ES-I3 (cell line): ENCODE results near the gene PIGT.
A peak's percentile ranks its signal among the peaks of the same experiment; 100 is the strongest.

Experiments
- H3K36me3 ChIP-seq: 2 replicates; pipeline ENCODE4 v1.6.1; 2013; ENCODE audit warnings: mild to moderate bottlenecking, low read length, control low read depth, moderate library complexity; ENCODE audit not compliant: insufficient read depth
- H3K4me1 ChIP-seq: 2 replicates; pipeline ENCODE4 v1.6.1; 2013; ENCODE audit warnings: mild to moderate bottlenecking, control low read depth, low read length; ENCODE audit not compliant: insufficient read depth
- H3K9ac ChIP-seq: 2 replicates; pipeline ENCODE4 v1.6.1; 2013; ENCODE audit warnings: low read depth, mild to moderate bottlenecking, low read length, moderate library complexity
- H3K9me3 ChIP-seq: 2 replicates; pipeline ENCODE4 v1.6.1; 2013; ENCODE audit warnings: mild to moderate bottlenecking, low read length, moderate library complexity; ENCODE audit not compliant: control insufficient read depth, insufficient read depth

PIGT gene

DNA sequence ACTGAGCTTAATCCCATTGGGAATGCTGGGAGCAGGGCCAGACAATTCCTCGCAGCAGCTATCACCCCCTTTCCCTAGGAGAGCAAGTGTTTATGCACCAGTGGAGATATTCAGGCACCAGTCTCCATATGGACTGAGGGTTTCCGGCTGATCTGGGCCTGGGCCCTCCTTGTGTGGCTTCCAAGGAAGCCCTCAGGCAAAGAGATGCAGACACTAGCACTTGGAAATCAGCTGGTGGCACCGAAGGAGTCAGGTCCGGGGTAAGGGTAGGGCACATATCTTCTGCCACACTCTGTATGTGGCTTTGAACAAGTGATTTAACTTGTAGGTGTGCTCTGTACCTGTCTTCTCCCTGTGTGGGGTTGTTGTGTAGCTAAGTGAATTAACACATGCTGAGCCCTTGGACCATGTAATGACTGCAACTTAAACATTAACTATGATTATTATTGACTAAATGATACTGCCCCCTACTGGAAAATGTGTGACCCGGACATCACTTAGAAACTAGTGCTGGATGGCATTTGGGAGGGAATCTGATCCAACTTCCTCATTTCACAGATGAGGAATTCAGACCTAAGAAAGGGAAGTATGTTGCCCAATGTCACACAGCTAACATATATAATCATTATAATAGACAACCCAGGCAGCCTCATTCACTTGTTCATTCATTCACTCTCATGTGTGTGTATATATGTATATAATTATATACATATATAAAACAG lies 34.3 kb downstream of the PIGT start:
- Histone ChIP-seq H3K9me3 (no peaks in the 10 kb centered on the region), H3K36me3 (no peaks in the 10 kb centered on the region), H3K4me1 (no peaks in the 10 kb centered on the region), H3K9ac (no peak overlapping the region)

GRCh38 chr20:45452238-45452637 lies 36.3 kb downstream of the PIGT start:
- H3K4me1 ChIP-seq: no peaks in the 10 kb centered on the region
- H3K36me3 ChIP-seq: no peaks in the 10 kb centered on the region
- H3K9me3 ChIP-seq: no peaks in the 10 kb centered on the region
- no peak overlapping the region for H3K9ac ChIP-seq

- no peaks in the 10 kb centered on the region for H3K9me3 ChIP-seq
- no peaks in the 10 kb centered on the region for H3K36me3 ChIP-seq
- no peaks in the 10 kb centered on the region for H3K4me1 ChIP-seq
- H3K9ac ChIP-seq: no peak overlapping the region
Observed at GRCh38 chr20:45452772-45453691, 37.1 kb downstream of the PIGT start.

GRCh38 chr20:45456632-45457031 lies 40.7 kb downstream of the PIGT start:
- H3K9ac ChIP-seq: no peak overlapping the region
- no peaks in the 10 kb centered on the region for H3K9me3 ChIP-seq
- no peaks in the 10 kb centered on the region for H3K36me3 ChIP-seq
- no peaks in the 10 kb centered on the region for H3K4me1 ChIP-seq

DNA sequence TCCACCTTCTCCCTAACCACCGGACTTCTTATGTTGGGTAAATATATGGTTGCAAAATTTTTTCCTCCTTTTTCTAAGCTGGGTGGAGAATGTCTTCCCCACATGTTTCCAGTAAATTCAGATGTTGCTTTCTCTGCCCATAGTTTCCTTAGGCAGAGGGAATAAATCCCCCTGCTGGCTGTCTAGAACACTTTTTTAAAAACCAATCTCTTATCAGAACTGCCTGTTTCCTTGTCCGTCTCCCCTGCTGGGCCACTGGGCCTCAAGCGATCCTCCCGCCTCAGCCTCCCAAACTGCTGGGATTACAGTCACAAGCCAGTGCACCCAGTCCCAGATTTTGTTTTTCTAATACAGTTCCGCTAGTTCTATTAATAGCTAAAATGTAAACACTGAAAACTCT lies 43.7 kb downstream of the PIGT start:
- Histone ChIP-seq H3K4me1 (no peaks in the 10 kb centered on the region), H3K9me3 (no peaks in the 10 kb centered on the region), H3K9ac (no peak overlapping the region), H3K36me3 (no peaks in the 10 kb centered on the region)

DNA sequence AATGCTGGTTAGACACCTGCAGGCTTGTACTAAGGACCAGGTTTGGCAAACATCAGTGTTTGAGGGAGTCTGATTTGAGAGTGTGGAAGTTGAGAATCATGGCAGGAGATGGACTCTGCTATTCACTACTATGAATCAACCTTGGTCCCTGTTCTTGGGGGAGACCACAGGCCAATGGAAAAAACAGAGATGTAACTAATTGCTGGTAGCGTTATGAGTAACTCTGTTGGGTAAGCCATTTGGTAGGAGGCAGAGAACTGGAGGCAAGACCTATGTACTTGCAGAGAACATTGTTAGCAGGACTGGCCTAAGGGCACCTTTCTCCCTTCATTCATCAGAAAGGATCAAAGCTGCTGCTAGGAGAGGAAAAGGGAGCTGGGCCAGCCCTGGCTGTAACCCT lies 45.3 kb downstream of the PIGT start:
- H3K9me3 ChIP-seq: no peaks in the 10 kb centered on the region

GRCh38 chr20:45462711-45463509 lies 47.0 kb downstream of the PIGT start:
- Histone ChIP-seq H3K4me1 (peaks cover under 1% of the 10 kb centered on the region; the same call in 1 of the 2 replicates), H3K9me3 (no peaks in the 10 kb centered on the region), H3K9ac (no peak overlapping the region), H3K36me3 (no peaks in the 10 kb centered on the region)

More for the DNA sequence above, 45.3 kb downstream of the PIGT start:
- Histone ChIP-seq H3K4me1 (no peaks in the 10 kb centered on the region), H3K36me3 (no peaks in the 10 kb centered on the region), H3K9ac (no peak overlapping the region)

DNA sequence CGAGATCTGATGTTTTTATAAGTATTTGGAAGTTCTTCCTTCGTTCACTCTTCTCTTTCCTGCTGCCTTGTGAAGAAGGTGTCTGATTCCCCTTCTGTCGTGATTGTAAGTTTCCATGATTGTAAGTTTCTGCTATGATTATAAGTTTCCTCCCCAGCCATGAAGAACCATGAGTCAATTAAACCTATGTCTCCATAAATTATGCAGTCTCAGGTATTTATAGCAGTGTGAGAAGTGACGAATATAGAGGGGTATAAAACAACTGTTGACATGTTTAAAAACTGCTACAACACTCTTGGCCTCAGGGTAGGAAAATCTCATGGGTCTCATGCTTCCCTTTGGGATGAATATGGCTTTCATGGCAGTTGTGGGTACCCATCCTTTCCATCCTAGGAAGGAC lies 47.8 kb downstream of the PIGT start:
- Histone ChIP-seq H3K4me1 (peaks cover 9% of the 10 kb centered on the region), H3K9ac (no peak overlapping the region), H3K36me3 (no peaks in the 10 kb centered on the region), H3K9me3 (no peaks in the 10 kb centered on the region)

- Histone ChIP-seq H3K9me3 (no peaks in the 10 kb centered on the region), H3K9ac (no peak overlapping the region), H3K4me1 (peaks cover 13% of the 10 kb centered on the region), H3K36me3 (no peaks in the 10 kb centered on the region)
Observed at GRCh38 chr20:45465491-45466266, 49.7 kb downstream of the PIGT start.

GRCh38 chr20:45467172-45467571 lies 51.2 kb downstream of the PIGT start:
- Histone ChIP-seq H3K9ac (no peak overlapping the region), H3K9me3 (no peaks in the 10 kb centered on the region), H3K4me1 (peaks cover 19% of the 10 kb centered on the region), H3K36me3 (no peaks in the 10 kb centered on the region)

- H3K36me3 ChIP-seq: no peaks in the 10 kb centered on the region
- no peak overlapping the region for H3K9ac ChIP-seq
- peaks cover 19% of the 10 kb centered on the region for H3K4me1 ChIP-seq
- no peaks in the 10 kb centered on the region for H3K9me3 ChIP-seq
Observed at GRCh38 chr20:45467861-45468260, 51.9 kb downstream of the PIGT start.

DNA sequence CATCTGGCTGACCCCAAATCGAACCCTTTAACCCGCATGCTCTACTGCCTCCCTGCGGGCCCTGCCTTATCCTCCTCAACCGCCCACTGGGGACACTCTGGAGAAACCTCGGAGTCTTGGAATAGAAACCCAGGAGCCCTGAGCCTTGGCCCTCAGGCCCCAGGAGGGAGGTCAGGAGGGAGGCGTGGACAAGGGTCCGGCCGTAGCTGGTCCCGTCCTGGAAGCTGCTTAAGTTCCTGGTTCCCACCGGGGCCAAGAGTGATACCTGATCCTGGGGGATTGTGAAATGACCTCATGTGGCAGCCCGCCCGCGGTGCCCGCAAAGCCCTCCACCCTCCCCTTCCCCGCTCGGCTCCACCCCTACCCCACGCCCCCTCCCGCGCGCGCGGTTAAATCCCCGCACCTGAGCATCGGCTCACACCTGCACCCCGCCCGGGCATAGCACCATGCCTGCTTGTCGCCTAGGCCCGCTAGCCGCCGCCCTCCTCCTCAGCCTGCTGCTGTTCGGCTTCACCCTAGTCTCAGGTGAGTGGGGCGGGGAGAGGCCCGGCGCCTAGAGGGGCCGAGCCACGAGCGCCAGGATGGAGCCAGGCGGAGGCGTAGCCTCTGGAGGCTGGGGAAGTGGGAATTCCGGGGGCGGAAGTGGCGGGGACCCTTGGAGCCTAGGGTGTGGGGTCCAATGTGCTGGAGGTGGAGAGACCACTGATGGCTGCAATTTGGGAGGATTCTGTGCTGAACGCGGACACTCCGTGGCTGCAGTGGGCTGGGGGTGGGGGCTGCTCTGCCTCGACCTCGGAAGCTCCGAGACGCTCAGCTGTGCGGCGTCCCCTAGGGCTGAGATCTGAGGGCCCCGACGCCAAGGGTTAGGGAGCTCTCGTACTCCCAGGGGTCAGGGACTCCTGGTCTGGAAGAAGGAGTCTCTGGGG lies 53.7 kb downstream of the PIGT start, which contains the start of gene WFDC2:
TSS of gene WFDC2 (plus strand) at position 418 of the 926 bp plus-strand sequence. CDS start at position 447, 29 bp downstream.
- Histone ChIP-seq H3K9ac (peak within 1 kb of the TSS; percentile 87), H3K9me3 (no peaks in the 10 kb centered on the region), H3K4me1 (peaks cover 19% of the 10 kb centered on the region), H3K36me3 (no peaks in the 10 kb centered on the region)
